HT-29 (cell line): Measurements from ENCODE around the gene KIF6. TPM values are rescaled to one million over a fixed set of nuclear protein-coding genes. Genes with fewer than 3 reads are reported as not detected.

Experiments used
- DNase-seq: peaks from one replicate; pipeline ENCODE4 v3.0.0-alpha.2; 2015; ENCODE audit warnings: low spot score
- total RNA-seq: library from RNA; depleted of rRNA; stranded (reverse); fragments of >200 nt; shearing (Covaris generic); gene quantifications from 2 replicates; pipeline ENCODE4 v1.2.3, GENCODE V29; 2014

KIF6 gene
- total RNA-seq, 1 experiment from 2014 or later, result not detected

DNA sequence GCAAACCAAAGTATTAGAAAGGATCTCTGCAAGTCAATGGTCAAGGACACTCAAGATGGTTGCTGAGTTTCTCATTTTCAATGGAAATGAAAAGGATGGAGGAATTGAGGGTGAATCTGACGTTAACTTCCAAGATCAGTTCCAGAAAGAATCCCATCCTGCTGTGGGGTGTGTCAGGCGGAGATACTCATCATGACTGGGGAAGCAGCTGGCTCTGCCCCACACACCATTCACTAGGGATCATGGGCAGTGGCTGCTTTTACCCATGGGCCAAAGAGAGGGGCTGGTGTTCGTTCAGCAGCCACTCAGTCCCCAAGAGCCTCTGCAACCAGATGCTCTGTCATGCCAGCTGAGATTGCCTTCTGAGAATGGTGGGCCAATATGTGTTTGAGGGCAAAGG lies 300.4 kb downstream of the KIF6 start:
- DNase-seq, result no peak

- no peak for DNase-seq
Measured at GRCh38 chr6:39422238-39422637, 303.0 kb downstream of the KIF6 start.

GRCh38 chr6:39421383-39422225 lies 303.6 kb downstream of the KIF6 start:
- no peak for DNase-seq

- DNase-seq, result no peak
Measured at GRCh38 chr6:39420300-39421265, 304.6 kb downstream of the KIF6 start.

GRCh38 chr6:39419607-39420006 lies 305.6 kb downstream of the KIF6 start:
- no peak for DNase-seq

DNA sequence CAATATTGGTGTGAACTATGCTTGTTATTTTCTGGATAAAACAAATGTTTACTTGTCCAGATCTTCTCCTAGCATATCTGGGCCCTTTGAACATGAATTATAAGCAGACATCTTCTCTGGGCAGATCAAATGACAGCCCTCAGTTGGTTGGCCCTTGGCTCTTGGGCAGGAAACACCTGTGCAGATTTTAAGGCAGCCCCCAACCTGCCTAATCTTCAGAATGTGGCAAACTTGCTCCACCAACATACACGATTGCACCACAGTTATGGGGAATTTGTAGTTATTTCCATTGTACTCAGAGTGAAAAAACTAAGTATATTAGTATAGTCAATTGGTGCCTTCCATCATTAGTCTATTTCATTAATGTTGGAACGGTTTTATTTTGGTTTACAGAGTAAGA lies 307.8 kb downstream of the KIF6 start:
- no peak for DNase-seq

- no peak for DNase-seq
Measured at GRCh38 chr6:39416728-39417127, 308.5 kb downstream of the KIF6 start.

DNA sequence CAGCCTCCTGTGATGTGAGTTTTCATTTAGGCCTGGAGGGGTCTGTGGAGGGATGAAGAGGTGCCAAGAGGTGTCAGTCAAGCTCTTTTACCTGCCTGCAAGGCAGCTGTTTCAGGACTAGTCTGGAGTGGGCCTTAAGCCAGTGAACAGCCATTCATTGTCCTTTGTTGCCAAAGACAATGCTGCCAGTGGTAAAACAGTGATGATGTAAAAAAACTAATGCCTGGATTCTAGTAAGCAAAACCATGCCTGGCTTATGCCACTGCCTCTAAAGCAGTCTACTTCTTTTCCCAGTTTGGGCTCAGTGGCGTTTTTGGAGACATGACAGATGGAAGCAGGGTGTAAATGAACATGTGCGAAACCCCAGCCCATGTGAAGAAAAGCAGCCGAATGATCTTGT lies 309.2 kb downstream of the KIF6 start:
- no peak for DNase-seq

GRCh38 chr6:39415482-39415881 lies 309.7 kb downstream of the KIF6 start:
- DNase-seq, result no peak

- no peak for DNase-seq
Measured at GRCh38 chr6:39411465-39411864, 313.7 kb downstream of the KIF6 start.

DNA sequence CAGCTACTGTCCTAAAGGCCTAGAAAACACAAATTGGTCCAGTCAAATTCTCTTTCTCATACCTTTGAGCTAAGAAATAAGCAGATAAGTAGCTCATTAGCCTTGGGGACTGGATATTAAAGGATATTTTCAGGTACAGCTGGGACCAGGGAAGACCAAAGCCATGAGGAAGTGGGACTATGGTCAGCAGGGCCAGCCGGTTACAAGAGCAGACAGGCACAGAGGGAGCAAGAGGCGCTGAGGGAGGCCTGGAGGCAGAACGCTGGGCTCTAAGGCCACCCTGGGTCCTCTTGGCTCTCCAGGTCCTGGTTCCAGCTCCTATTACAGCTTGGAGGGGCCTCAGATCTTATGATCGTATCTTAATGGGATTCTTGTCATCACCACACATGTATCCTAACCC lies 314.2 kb downstream of the KIF6 start:
- DNase-seq, result no peak

DNA sequence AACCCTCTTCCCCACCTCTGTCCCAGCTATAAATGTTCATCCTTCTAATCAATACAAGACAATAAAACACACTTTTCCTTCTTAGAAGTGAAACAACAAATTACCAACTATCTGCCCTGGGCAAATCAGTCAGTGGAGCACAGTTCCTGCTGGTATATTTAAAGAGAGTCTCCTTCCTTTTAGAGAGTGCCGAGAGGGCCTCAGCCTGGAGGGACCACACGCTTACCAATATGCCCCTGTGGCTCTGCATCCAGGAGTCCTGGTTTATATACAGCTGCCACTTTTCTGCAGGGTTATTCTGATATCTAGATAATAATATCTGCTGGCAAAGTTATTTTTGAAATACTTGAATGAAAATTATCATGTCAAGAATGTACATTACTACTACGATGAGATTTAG lies 315.3 kb downstream of the KIF6 start:
- no peak for DNase-seq

GRCh38 chr6:39407446-39407993 lies 317.7 kb downstream of the KIF6 start:
- no peak for DNase-seq

DNA sequence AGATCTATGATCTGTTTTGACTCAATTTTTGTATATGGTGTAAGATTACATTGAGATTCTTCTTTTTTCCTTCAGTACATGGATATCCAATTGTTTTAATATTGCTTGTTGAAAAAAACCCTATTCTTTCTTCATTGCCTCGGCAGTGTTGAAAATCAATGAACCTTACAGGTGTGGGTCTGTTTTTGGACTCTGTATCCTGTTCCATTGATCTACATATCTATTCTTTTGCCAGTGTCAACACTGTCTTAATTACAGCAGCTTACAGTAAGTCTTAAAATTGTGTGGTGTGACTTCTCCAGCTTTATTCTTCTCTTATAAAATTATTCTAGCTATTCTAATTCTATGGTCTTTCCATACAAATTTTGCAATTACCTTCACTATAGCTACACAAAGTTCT lies 320.9 kb downstream of the KIF6 start:
- no peak for DNase-seq

- no peak for DNase-seq
Measured at GRCh38 chr6:39403304-39403703, 321.9 kb downstream of the KIF6 start.

- no peak for DNase-seq
Measured at GRCh38 chr6:39402239-39402751, 322.9 kb downstream of the KIF6 start.

GRCh38 chr6:39401376-39401775 lies 323.8 kb downstream of the KIF6 start:
- no peak for DNase-seq

DNA sequence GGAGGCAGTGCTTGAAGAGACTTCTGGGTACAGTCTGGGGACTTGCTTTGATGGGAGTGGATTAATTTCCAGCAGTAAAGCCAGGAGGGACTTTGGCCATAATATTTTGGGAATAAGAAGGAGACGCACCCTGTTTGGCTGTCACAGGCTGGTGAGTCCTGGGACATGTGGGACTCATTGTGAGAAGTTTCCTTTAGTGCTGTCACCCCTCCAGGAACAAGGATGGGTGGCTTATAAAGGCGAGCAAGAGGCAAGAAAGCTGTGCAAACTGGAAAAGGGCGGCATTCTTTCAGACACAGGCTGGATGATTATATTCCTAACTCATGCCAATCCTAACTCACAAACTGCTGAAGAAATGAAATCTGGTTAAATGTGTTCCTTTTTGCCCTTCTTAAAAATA lies 325.2 kb downstream of the KIF6 start:
- DNase-seq, result no peak

DNA sequence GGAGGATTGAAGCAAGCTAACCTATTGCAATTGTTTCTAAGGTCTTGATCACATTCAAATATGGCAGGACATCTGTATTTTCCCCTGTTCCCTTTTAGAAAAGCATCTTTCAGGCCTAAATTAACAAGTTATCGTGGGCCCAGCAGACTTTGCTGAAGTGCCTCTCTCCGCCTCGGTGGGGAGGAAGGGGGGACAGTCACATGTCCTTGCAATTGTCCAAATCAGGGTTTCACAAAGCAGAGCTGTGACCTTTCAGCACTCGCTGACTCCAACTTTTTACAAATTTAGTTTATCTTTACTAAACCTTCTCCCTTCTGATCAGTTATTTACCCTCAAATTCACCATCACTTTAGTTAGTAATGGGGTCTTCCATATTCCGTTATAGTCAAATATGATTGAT lies 328.4 kb downstream of the KIF6 start:
- no peak for DNase-seq

DNA sequence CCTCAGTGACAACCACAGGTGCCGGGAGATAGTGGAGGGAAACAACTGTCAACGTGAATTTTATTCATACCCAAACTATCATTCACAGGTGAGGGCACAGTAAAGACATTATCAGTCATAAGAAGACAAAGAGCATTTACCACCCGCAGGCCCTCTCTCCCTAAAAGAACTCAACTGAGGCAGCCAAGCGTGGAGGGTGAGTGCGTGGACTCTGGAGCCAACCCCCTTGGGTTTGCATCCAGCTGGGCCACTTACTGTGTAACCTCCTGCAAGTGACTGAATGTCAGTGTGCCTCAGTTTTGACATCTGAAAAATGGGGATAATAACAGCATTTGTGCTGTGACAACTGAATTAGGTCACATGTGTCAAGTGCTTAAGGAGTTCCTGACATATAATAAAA lies 332.1 kb downstream of the KIF6 start:
- no peak for DNase-seq

- DNase-seq, result no peak
Measured at GRCh38 chr6:39391182-39391581, 334.0 kb downstream of the KIF6 start.

DNA sequence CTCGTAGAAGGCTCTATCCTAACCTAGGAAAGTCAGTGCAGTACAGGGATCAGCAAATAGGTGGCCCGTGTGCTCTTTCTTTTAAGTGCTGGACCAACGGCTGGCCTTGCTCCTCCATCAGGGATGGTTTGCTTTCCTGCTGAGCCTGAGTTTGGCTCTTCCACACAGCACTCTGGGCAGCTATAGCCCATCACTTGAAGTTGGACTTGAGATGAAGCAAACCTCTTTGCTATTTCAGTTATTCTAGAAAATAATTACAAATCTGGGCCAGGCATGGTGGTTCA lies 335.8 kb downstream of the KIF6 start:
- peak; percentile 3 for DNase-seq
